Kidney (tissue), 14 donors: Measurements from ENCODE around the gene MDFI. TPM values are rescaled to one million over a fixed set of nuclear protein-coding genes. Genes with fewer than 3 reads are reported as not detected.

ENCODE experiments used
- DNase-seq, 5 donors: peaks; one replicate each; pipeline ENCODE4 v3.0.0-alpha.2; 2013 to 2020
- FAIRE-seq: peaks from 2 replicates; lab custom pipeline; 2012; peaks lifted over from hg19 to GRCh38; lab: Jason Lieb, UNC
- H3K27ac ChIP-seq, 2 donors: one replicate each; pipeline ENCODE4 v1.7.0; 2013; ENCODE audit warnings: low read depth in 2 of 2, low read length in 2 of 2, inconsistent platforms in 1 of 2
- H3K27me3 ChIP-seq: one replicate; pipeline ENCODE4 v1.7.1; 2013; ENCODE audit warnings: low read length, inconsistent platforms; ENCODE audit not compliant: control insufficient read depth, insufficient read depth
- H3K36me3 ChIP-seq, 3 donors: one replicate each; pipeline versions ENCODE4 v1.7.0 to v1.7.1; 2013; ENCODE audit warnings: low read length in 3 of 3, control low read depth in 1 of 3, inconsistent platforms in 1 of 3; ENCODE audit not compliant: insufficient read depth in 3 of 3, control insufficient read depth in 2 of 3
- H3K4me1 ChIP-seq, 3 donors: one replicate each; pipeline versions ENCODE4 v1.7.0 to v1.7.1; 2013; ENCODE audit warnings: low read length in 3 of 3, inconsistent platforms in 1 of 3, low read depth in 1 of 3; ENCODE audit not compliant: control insufficient read depth in 2 of 3, insufficient read depth in 2 of 3
- H3K4me3 ChIP-seq, 3 donors: one replicate each; pipeline versions ENCODE4 v1.7.0 to v1.8.1; 2013; ENCODE audit warnings: low read length in 3 of 3, control low read depth in 1 of 3, inconsistent platforms in 1 of 3
- H3K9ac ChIP-seq, 3 donors: one replicate each; pipeline versions ENCODE4 v1.7.0 to v1.7.1; 2013; ENCODE audit warnings: low read length in 3 of 3, control low read depth in 1 of 3, inconsistent platforms in 1 of 3
- H3K9me3 ChIP-seq, 3 donors: one replicate each; pipeline versions ENCODE4 v1.7.0 to v1.7.1; 2013; ENCODE audit warnings: low read length in 3 of 3, control low read depth in 1 of 3, inconsistent platforms in 1 of 3; ENCODE audit not compliant: control insufficient read depth in 2 of 3, insufficient read depth in 1 of 3
- intact Hi-C: fragments of 100-400 bp; cut with DNase I; formaldehyde crosslinking; loops from one replicate; pipeline ENCODE4 v1.11.1; 2022
- polyA plus RNA-seq: library from polyadenylated mRNA; stranded (reverse); fragments of 350-450 nt; fragmentation: Illumina TruSeq; extraction: RNeasy Lipid Tissue Mini Kit (QIAGEN cat#74804); gene quantifications from one replicate; pipeline ENCODE4 v1.2.3, GENCODE V29; 2014; ENCODE audit warnings: low read depth, low replicate concordance; ENCODE audit not compliant: insufficient read depth
- total RNA-seq: library from RNA; stranded (reverse); fragmentation: NEBNext Ultra II Directional; extraction: Animal tissue kit (Norgen Biotek cat#: 25700); gene quantifications from one replicate; pipeline ENCODE4 v1.2.1, GENCODE V29; 2021
- TF ChIP-seq, protein P1 (sequence below): IDR thresholded peaks from 3 replicates; pipeline ENCODE4 v1.5.1; 2012; ENCODE audit warnings: mild to moderate bottlenecking, moderate library complexity, borderline replicate concordance; ENCODE audit not compliant: insufficient read depth; ENCODE audit errors: extremely low read depth
- donor health status: control.
- donor health status: control.
- donor health status: control.
- donor health status: control.
- donor health status: control.
- donor health status: DM: yes; HTN: yes; CAD: no.
- donor health status: Normal renal cell carcinoma (clear cell type).

The MDFI gene
- total and polyA plus RNA-seq, 2 donors from 2014 or later, result 2.3 to 16.9 TPM

DNA sequence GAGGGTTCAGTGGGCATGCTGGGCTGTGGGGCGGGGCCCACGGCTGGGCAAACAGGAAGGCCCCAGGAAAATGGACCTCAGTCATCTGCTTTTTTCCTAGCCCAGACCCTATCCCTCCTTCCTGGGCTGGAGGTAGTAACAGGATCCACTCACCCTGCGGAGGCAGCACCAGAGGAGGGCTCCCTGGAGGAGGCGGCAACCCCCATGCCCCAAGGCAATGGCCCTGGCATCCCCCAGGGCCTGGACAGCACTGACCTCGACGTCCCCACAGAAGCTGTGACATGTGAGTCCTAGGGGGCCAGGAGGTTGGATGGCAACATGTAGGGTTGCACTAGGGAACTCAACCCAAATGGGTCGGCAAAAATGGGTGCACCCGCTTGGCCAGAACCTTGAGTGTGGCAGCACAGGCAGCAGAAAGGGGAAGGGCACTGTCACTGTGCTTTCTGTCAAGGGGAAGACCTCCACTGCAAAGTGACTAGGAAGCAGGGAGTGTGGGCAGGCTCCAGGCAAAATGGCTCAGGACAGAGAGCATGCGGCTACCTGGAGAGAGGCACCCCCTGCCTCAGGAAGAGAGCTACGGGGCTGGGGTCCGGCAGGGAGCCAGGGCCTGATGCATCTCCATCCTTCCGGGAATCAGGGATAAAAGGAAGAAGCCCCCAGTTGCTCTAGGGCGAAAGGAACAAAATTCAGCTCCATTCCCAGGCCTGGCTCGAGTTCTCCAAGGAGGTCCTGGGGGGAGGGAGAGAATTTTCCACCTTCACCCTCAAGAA is 7.9 kb downstream of the MDFI start:
- no peak overlapping the region for H3K4me3 ChIP-seq
- H3K4me1 ChIP-seq, result peaks cover 3 to 8% (median 4%) of the 10 kb centered on the region in 3 donors
- intact Hi-C loops, result no loop called here
- peak in 2 of 5 donors; percentile 34 to 37 for DNase-seq
- no peaks in the 10 kb centered on the region for H3K27me3 ChIP-seq
- no peak overlapping the region for H3K27ac ChIP-seq
- no peak overlapping the region for H3K9ac ChIP-seq
- H3K36me3 ChIP-seq, result no peaks in the 10 kb centered on the region
- H3K9me3 ChIP-seq, result no peaks in the 10 kb centered on the region
- FAIRE-seq, result no peak
- TF ChIP-seq, protein P1, sequence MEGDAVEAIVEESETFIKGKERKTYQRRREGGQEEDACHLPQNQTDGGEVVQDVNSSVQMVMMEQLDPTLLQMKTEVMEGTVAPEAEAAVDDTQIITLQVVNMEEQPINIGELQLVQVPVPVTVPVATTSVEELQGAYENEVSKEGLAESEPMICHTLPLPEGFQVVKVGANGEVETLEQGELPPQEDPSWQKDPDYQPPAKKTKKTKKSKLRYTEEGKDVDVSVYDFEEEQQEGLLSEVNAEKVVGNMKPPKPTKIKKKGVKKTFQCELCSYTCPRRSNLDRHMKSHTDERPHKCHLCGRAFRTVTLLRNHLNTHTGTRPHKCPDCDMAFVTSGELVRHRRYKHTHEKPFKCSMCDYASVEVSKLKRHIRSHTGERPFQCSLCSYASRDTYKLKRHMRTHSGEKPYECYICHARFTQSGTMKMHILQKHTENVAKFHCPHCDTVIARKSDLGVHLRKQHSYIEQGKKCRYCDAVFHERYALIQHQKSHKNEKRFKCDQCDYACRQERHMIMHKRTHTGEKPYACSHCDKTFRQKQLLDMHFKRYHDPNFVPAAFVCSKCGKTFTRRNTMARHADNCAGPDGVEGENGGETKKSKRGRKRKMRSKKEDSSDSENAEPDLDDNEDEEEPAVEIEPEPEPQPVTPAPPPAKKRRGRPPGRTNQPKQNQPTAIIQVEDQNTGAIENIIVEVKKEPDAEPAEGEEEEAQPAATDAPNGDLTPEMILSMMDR, result no peak

- FAIRE-seq (no peak), DNase-seq (peak in 1 of 5 donors; percentile 57)
- Histone ChIP-seq H3K4me1 (peaks cover 3 to 8% (median 4%) of the 10 kb centered on the region in 3 donors), H3K27me3 (no peaks in the 10 kb centered on the region), H3K9me3 (no peaks in the 10 kb centered on the region), H3K4me3 (no peak overlapping the region), H3K27ac (no peak overlapping the region), H3K36me3 (no peaks in the 10 kb centered on the region), H3K9ac (no peak overlapping the region)
- intact Hi-C loops, result no loop called here
- TF ChIP-seq, protein P1, result no peak
Observed at GRCh38 chr6:41647061-41647511, 8.8 kb downstream of the MDFI start.

- H3K4me3 ChIP-seq, result no peak overlapping the region
- no peak overlapping the region for H3K9ac ChIP-seq
- no peaks in the 10 kb centered on the region for H3K9me3 ChIP-seq
- peaks cover 0 to under 1% (median 0%) of the 10 kb centered on the region in 3 donors for H3K4me1 ChIP-seq
- DNase-seq, result peak in 1 of 5 donors; percentile 36
- H3K36me3 ChIP-seq, result no peaks in the 10 kb centered on the region
- no peaks in the 10 kb centered on the region for H3K27me3 ChIP-seq
- TF ChIP-seq, protein P1, result no peak
- H3K27ac ChIP-seq, result no peak overlapping the region
- intact Hi-C loops, result no loop called here
- FAIRE-seq, result no peak
Observed at GRCh38 chr6:41648070-41648585, 9.9 kb downstream of the MDFI start.
